ENCODE measurements around the gene SLC2A11.

DNA sequence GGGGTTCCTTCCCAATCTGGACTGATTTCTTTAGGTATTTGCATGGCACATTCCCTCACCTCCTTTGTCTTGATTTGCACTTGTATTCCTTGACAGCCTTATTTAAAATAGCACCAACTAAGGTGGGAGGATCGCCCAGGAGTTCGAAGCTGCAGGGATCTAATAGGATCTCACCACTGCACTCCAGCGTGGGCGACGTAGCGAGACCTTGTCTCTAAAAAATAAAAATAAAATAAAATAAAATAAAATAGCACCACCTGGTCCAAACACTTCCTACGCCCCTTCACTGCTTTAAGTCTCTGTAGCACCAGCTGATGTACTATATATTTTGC is 775 bp downstream of the SLC2A11 start:
- TF ChIP-seq TCF12 (IDR thresholded peaks at IDR 0.05; ENCODE audit: low read depth) (no peak), EP300 (IDR thresholded peaks at IDR 0.05; ENCODE audit: borderline replicate concordance) (no peak)
- TF ChIP-seq, protein P1, sequence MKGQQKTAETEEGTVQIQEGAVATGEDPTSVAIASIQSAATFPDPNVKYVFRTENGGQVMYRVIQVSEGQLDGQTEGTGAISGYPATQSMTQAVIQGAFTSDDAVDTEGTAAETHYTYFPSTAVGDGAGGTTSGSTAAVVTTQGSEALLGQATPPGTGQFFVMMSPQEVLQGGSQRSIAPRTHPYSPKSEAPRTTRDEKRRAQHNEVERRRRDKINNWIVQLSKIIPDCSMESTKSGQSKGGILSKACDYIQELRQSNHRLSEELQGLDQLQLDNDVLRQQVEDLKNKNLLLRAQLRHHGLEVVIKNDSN (IDR thresholded peaks at IDR 0.05), result no peak

Data from Ishikawa (cell line).